GM18502 (cell line): ENCODE data around the gene RPL15.
"Not testable (repeated sequence)": the region's sequence is repeated elsewhere in the genome, so short reads cannot be mapped to it uniquely, and the experiment has no call there.

Source experiments
- ATAC-seq: cut with Tn5 transposase; IDR thresholded peaks from one replicate; pipeline ENCODE4 v1.9.1; 2021; ENCODE audit warnings: mild to moderate bottlenecking; ENCODE audit not compliant: unreplicated experiment, poor library complexity

RPL15 gene

DNA sequence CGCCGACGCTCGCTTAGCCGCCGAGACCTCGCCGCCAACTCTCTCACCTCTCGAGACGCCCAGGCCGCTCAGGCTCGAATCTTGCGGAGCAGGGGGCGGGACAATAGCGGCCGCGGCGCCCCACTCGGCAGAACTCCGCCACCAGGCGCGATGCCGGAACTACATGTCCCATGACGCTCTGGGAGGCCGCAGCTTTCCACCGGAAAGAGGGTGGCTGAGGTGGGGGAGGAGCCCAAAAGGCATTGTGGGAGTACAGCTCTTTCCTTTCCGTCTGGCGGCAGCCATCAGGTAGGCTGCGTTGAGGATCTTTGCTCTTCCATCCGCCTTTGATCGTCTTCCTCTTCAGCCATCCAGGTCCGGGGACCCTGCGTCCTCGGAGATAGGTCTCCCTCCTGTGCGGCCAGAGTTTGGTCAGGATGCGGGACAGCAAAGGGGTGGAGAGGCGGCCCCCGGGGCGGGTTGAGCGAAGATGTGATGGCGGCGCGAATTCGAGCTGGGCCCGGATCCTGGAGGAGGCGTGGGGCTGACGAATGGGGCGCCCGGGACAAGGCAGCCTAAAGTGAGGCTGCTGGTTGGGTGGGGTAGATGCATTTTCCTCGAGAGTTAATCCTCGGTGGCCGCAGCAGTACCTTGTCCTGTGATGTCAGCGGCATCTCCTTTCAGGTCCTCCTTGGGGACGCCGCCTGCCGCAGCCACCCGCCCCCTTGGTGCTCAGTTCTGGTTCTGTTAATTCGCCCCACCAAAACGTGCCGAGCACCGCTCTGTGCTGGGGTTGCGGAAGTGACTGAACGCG, at the start of gene RPL15, which contains the start of gene NKIRAS1:
Gene RPL15, plus strand, starts transcription at position 247 of the 793 bp plus-strand sequence. CDS start 728 bp downstream, outside the sequence.
Gene NKIRAS1, minus strand, starts transcription at position 105 of the 793 bp plus-strand sequence. CDS start 6,086 bp downstream, outside the sequence.
- peak; percentile 93 for ATAC-seq

GRCh38 chr3:23867400-23867799, 49.5 kb upstream of the RPL15 start:
- no peak for ATAC-seq

DNA sequence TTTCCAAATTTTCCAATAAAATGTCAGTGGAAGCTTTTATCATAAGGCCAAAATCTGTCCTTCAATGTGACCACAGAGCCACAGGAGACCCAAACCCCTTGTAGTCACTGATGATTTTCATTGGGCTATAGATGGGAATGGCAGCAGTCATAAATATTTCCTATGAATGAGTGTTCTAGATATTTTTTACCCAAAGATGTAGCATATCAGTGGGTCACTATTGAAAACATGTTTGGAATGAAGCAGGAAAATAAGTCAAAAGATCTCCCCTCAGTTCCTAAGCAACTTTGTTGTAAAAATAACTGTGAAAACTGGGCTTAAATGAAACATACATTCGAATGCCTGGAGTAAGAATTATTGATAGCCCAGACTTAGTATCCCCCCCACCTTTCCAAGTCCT, 49.1 kb upstream of the RPL15 start:
- no peak for ATAC-seq

DNA sequence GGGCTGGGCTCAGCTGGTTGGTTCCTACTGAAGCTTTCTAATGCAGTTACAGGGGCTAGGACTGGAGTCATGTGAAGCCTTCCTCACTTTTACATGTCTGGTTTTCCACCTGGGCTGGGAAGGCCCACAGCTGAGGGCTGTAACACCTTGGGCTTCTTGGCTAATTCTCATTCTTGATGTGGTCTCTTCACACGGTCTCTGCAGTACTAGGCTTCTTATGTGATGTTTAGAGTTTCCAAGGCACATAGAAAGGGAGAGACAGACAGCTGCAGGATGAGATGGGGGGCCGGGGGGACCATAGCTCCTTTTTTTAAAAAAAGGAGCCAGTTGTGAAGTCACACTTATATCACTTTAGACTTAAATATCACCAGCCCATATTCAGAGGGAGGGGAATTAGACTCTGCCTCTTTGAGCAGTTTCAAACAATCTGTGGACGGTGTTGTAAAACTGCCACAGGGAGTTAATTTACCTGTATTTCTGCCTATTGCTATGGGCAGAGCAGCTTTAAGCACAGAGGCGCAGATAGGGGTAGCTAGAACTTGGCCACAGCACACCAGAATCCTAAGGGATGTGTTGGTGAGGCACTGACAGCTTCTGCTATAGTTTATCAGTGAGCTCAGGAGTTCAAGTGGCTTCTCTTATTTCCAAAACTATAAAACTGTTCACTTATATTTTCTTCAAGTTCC, 46.8 kb upstream of the RPL15 start:
- no peak for ATAC-seq

- not testable (repeated sequence) for ATAC-seq
These were observed 46.3 kb upstream of the RPL15 start for GRCh38 chr3:23870663-23871043.

- ATAC-seq = not testable (repeated sequence)
These were observed 45.6 kb upstream of the RPL15 start for GRCh38 chr3:23871361-23871760.

DNA sequence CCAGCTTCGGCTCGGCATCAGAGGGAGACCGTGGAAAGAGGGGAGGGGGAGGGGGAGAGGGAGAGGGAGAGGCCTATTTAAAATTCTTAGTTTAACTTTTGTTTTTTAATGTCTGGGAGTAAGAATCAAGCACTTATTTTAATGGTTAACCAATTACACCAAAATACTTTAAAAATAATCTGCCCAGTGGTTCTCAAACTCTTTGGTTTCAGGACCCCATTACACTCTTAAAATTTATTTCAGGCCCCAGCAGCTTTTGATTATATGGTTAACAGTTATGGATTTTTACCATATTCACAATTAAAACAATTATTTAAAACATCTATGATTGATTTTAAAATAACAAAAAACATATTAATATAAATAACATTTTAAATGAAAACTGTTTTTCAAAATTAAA, 44.6 kb upstream of the RPL15 start:
- ATAC-seq = no peak

GRCh38 chr3:23873941-23874340, 43.0 kb upstream of the RPL15 start:
- no peak for ATAC-seq

- no peak for ATAC-seq
These were observed 42.4 kb upstream of the RPL15 start for GRCh38 chr3:23874359-23875112.

GRCh38 chr3:23875113-23875725, 41.7 kb upstream of the RPL15 start:
- ATAC-seq = no peak

DNA sequence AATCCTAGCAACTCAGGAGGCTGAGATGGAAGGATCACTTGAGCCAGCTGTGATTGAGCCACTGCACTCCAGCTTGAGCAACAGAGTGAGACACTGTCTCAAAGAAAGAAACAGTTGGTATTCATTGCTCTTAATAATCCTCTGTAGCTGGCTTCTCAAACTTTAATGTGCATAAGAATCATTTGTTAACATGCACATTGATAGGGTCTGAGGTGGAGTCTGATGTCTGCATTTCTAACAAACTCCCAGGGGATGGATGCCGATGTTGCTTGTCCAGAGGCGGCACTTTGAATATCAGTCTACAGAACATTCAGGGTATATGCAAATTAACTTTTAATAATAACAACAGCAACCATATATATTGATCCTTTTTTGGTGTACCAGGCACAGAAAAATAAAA, 40.0 kb upstream of the RPL15 start:
- ATAC-seq = no peak

DNA sequence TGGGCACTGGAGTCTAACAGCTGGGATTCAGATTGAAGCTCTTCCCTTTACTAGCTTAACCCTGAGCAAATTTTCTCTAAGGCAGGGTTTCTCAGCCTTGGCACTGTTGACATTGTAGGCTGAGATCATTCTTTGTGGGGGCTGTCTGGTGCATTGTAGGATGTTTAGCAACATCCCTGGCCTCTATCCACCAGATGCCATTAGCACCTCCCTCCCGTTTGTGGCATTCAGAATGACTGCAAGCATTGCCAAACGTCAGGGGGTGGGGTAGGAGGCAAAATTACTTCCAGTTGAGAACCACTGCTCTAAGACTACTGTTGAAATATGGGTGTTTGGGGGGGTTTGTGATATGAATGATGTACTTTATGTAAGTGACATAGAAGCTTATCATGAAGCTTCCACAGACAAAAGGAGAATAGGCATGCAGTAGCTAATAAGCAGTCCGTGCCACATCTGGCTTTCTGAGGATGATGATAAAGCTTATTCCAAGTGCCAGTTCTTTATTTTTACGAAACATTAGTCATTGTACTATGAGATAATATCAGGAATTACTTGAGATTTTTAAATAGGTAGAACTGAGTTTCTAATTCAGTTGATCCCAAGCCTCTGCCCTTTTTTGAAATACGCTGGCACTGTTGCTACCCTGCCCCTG, 39.5 kb upstream of the RPL15 start:
- ATAC-seq = no peak

GRCh38 chr3:23879485-23879884, 37.4 kb upstream of the RPL15 start:
- ATAC-seq = no peak

- no peak for ATAC-seq
These were observed 36.1 kb upstream of the RPL15 start for GRCh38 chr3:23880703-23881339.

DNA sequence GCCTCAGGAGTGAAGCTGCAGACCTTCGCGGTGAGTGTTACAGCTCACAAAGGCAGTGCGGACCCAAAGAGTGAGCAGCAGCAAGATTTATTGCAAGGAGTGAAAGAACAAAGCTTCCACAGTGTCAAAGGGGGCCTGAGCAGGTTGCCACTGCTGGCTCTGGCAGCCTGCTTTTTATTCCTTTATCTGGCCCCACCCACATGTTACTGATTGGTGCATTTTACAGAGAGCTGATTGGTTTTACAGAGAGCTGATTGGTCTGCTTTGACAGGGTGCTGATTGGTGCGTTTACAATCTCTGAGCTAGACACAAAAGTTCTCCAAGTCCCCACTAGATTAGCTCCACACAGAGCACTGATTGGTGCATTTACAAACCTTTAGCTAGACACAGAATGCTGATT, 34.9 kb upstream of the RPL15 start:
- ATAC-seq = not testable (repeated sequence)

DNA sequence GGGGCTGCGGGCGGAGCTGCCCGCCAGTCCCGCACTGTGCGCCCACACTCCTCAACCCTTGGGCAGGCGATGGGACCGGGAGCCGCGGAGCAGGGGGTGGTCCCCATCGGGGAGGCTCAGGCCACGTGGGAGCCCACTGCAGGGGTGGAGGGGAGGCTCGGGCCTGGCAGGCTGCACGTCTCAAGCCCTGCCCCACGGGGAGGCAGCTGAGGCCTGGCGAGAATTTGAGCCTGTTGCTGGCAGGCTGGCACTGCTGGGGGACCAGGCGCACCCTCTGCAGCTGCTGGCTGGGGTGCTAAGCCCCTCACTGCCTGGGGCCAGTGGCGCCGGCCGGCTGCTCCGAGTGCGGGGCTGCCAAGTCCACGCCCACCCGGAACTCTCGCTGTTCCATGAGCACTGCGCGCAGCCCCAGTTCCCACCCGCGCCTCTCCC, 34.4 kb upstream of the RPL15 start:
- ATAC-seq = no peak

- no peak for ATAC-seq
These were observed 32.5 kb upstream of the RPL15 start for GRCh38 chr3:23884481-23884880.

DNA sequence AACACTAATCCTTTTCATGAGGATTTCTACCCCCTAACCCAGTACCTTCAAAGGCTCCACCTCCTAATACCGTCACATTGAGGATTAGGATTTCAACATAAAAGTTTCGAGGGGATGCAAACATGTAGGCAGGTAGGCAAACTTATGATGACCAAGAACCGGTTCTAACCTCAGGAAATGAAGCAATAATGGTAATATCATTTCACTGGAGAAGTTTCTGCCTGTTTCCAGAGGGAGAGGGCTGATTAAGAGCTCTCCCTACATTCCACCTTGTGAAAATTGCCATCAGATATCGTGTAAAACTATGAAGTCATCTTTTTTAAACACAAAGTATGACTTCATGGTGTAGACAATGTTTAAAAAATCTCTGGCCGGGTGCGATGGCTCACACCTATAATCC, 31.7 kb upstream of the RPL15 start:
- ATAC-seq = no peak

- no peak for ATAC-seq
These were observed 30.6 kb upstream of the RPL15 start for GRCh38 chr3:23886311-23886710.
